GM21737 (cell line): Measurements from ENCODE around the gene EZH1.
"Not testable (repeated sequence)": the region's sequence is repeated elsewhere in the genome, so short reads cannot be mapped to it uniquely, and the experiment has no call there.

Experiments
- ATAC-seq: cut with Tn5 transposase; IDR thresholded peaks from one replicate; pipeline ENCODE4 v1.9.1; 2021; ENCODE audit warnings: mild to moderate bottlenecking, moderate library complexity; ENCODE audit not compliant: unreplicated experiment

Gene EZH1

DNA sequence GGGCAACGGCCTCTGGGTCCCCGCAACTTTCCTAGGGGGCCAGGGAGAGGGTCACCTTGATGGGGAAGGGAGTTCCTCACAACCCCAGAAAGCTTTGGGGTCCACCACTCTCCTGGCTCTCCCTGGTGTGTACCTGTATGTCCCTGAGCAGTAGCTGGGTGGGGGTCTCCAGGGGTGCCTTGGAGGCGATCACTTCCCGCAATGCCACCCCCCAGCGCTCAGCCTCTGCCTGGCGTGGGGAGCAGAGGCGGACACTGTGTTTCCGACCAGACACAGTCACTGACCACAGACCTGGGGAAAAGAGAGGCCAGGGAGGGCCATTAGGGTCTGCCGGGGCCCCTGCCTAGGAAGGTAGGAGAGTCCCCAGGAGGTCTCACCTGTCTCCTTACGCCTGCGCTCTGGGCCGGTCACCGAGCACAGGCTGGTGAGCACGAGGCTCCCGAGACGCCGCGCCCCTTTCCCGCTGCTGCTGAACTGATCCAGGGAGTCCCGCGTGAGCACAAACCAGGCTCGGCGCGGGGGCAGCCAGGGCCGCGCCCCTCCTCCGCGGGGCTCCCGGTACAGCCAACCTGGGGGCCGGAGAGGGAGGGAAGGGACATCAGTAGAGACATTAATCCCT, 71.5 kb downstream of the EZH1 start:
- ATAC-seq: no peak

DNA sequence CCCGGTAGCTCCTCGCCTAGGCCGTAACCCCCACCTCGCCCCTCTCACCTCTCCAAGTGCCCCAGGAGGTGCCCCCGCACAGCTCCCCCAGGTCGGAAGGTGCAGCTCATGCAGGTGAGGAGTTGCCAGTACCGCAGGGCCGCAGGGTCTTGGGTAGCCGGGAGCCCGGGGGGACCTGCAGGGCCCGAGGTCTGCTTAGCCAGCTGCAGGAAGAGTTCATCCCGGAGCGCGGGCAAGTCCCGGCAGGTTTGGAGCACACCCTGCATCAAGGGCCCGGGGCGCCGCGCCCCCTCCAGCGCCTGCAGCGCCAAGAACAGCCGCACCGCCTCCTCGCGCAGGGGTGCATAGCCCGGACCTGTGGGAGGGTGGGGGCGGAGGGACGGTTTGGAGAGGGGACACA, 72.8 kb downstream of the EZH1 start:
- no peak for ATAC-seq

DNA sequence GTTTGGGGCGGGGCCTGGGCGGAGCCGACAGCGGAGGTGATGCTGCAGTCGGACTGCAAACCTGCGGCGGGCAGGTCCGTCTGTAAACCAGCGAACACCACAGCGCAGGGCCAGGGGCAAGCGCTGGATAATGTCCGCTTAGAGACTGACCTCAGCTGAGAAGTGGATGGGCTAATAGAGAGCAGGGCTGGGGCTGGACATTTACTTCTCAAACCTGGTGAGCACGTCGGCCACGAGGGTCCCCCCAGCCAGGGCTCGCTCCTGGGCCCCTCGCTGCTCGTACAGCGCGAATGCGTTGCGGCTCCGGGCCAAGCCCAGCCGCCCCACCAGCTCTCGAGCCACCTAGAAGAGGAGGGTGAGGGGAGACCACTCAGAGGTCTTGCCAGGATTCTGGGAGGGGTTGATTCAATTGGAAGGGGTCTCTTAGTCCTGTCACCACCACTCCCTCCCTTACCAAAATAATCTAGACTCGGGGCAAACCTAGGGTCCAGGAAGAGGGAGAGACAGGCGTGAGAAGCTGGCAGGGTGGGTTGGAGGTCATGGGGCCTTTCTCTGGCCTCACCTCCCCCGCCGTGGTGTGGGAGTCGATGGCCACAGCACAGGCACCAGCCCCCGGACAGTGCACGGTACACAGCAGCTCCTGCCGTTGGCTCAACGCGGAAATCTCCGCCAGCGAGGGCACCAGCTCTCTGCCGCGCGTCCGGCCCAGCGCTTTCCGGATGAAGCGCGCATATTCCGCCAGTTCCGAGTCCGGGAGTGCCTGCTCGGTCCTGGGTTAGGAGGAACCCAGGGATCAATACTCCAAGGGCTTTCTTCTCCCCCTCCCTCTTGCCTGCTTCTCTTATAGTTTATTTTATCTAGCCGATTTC, 73.8 kb downstream of the EZH1 start:
- no peak for ATAC-seq

DNA sequence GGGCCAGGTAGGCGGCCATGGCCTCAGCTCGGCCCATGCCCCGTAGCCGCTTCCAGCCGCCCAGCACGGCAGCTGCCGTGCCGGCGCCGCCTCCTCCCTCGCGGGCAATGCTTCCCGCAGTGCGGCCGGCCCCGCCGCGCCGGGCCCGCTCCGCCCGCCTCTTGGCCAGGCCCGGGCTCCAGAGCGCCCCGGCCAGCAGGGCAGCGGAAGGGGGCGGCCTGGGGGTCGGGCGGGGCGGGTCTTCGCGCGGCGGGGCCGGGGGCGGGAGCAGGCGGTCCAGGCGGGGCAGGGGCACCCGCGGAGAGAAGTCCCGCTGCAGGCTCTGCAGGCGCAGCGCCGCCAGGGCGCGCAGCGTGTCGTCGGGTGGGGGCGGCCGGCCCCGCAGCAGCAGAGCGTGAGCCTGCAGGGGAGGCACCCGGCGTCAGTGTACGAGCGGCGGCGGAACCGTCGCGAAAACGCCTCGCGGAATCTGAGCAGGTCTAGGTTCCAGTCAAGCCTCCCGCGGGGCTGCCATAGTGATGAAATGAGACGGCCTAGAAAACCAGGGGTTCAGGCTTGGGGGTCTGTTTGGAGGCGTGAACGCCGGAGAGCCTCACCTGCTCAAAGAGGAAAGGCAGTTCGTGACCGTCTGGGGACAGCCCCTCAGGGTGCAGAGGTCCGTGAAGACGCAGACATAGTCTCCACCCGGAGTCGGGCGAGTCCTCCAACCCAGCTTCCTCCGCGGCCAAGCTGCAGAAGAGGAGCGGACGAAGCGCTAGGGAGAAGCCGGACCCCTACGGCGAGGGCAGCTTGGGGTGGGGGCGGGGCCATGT, 74.7 kb downstream of the EZH1 start:
- no peak for ATAC-seq

DNA sequence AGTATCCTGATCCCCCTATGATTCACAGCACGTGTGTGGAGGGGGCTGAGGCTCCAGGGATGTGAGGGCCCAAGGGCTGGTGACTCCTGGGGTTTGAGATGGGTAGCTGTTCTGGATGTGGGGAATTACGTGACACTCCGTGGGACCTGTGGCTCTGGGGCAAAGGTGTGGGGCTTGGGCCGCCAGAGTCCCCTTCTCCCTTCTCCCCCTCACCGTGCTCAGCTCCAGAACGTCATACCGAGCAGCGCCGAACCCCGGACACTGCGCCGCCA, 75.2 kb downstream of the EZH1 start:
- no peak for ATAC-seq

DNA sequence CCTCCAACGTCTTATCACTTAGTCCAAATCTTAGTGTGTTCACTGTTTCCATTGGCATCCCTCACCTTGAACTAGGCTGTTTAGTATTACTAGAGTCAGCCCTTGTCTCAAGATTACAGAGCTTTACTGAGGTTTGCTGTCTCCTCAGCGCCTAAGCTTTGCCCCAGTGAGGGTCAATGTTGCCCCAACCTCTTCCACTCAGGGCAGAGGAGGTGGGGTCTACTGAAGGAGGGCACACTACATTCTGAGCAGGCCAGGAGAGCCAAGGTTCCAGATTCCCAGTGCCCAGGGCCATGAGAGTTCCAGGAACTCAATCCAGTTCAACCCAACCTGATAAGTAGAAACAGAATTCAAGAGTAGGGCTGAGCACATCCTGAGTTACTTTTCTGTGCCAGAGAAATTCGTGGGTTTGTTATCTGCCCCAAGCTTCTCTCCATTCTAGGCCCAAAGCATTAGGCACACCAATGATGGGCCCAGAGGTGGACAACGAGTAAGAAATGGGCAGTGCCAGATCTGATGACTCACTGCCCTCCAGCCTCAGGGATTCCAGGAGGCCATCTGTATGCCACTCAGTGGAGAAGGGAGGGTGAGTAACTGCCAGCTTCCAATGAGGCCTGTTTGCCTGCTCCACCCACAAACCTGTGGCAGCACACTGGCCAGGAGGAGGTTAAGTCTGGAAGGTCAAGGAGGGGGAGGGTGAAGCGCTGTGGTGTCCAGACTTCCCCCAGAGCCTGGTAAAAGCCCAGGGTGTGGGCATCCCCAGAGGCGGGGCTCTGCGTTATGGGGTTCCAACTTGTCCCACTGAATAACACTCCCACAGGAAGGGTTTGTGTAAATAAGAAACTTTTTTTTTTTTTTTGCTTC, 77.5 kb downstream of the EZH1 start:
- ATAC-seq: no peak

DNA sequence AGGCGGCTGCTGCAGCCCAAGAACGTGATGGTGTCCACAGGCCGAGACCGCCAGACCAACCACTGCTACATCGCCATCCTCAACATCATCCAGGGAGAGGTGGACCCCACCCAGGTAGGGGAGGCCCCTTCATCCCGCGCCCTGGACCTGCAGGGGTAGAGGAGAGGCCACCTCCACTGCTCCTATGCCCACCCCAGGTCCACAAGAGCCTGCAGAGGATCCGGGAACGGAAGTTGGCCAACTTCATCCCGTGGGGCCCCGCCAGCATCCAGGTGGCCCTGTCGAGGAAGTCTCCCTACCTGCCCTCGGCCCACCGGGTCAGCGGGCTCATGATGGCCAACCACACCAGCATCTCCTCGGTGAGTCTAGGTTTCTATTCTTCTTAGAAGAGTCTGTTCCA, 78.7 kb downstream of the EZH1 start:
- not testable (repeated sequence) for ATAC-seq

DNA sequence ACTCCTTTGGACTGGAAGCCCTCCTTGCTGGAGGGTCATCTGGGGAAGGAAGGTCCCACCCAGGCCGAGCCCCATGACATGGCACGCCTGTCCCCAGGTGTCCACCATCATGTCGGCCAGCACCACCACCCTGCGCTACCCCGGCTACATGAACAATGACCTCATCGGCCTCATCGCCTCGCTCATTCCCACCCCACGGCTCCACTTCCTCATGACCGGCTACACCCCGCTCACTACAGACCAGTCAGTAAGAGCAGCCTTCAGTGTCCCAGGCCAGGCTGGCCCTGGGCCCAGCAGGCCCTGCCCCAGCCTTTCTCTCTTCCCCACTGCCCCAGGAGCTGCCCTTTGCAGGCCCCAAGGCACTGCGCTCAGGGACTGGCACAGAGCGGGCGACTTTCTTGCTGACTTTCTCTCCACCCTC, 79.2 kb downstream of the EZH1 start:
- no peak for ATAC-seq

DNA sequence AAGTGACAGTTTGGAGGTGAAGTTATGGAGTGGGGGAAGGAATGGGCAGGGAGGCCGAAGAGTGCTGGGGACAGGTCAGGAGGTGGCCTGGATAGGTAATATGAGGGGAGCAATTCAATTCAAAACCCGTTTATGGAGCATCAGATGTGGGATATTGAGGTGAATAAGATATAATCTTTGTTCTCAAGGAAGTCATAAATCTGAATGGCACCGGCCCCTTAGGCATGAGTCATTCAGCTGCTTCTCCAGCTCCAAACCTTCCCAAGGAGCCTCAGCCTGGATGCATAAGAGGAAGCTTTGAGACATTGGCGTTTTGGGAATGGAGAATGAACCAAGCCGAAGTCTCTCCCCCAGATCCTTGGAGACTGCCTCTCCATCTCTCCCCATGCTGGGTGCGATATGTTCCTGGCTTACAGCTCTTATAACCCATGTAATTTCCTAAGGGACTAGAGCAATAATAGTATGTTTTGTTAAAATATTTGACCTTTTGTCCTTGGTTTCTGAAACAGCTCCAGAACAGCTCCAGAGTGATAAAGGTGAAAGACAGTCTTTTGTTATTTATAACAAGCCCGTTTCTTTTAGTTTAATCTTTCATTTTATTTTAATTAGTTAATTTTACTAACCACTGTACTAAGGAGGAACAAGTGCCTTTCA, 84.0 kb downstream of the EZH1 start:
- ATAC-seq: no peak

DNA sequence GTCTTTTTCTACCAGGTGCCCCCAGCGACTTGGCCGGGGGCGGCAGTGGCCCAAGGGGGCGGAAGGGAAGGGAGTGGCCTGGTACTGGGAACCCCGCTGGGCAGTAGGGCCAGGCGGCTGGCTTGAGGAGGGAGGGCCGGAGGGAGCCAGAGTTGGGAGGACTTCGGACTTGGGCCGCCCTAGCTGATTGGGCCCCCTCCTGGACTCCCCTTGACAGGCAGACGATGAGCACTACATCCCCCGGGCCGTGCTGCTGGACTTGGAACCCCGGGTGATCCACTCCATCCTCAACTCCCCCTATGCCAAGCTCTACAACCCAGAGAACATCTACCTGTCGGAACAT, 84.9 kb downstream of the EZH1 start:
- ATAC-seq: not testable (repeated sequence)

DNA sequence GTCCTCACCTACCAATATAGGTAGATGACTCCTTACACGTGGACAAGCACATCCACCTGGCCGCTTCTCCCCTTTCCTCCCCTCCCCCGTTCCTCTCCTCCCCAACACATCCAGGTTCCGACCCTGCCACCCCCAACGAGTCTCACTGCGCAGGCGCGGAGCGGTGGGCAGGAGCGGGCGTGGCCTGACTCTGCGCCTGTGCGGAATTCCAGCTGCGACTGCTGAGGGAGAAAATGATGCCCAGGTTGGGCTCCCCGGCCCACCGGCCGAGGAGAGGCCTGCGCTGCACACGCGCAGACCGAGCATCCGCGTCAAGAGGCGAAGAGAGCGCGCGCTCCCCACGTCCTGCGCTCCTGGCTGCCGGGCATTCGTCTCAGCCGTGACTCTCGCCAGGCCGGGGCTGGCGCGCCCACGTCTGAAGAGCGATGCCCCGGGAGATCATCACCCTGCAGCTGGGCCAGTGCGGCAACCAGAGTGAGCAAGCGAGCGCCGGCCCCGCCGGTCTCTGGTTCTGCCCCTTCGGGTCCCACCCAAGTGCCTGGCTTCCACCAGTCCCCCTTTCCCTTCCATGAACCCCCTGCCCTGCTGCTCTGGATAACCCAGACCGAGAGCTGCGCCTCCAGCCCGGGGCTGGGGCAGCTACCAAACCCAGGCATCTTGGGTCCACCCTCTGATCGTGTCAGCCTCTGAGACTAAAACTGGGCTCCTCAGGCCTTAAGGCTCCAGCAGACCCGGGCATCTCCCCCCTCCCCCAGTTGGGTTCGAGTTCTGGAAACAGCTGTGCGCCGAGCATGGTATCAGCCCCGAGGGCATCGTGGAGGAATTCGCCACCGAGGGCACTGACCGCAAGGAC, 85.5 kb downstream of the EZH1 start, which contains the start of gene TUBG2:
TUBG2 (plus strand) TSS at position 206 of the 853 bp plus-strand sequence; CDS start at position 426, 220 bp downstream.
- no peak for ATAC-seq

DNA sequence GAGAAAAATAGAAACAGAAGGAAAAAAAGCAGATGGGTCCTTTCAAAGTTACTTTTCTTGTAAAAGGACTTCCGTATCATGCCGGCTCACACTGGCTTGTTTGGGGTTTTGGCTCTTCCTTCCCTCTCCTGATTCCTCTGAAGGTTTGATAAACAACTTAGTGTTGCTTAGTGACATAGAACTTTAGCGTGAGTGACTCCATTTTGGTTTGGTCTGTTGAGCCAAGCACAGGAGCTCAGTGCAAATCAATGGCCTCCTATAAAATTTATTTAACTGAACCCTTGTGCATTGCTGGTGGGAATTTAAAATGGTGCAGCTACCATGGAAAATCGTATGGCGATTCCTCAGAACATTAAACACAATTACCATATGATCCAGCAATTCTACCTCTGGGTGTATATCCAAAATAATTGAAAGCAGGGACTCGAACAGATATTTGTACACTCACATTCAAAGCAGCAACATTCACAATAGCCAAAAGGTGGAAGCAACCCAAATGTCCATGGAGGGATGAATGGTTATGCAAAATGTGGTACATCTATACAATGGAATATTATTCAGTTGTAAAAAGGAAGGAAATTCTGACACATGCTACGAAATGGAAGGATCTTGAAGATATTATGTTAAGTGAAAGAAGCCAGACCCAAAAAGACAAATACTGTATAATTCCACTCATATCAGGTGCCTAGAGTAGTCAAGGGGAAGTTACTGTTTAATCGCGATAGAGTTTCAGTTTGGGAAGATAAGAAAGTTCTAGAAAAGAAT, 86.8 kb downstream of the EZH1 start:
- no peak for ATAC-seq

DNA sequence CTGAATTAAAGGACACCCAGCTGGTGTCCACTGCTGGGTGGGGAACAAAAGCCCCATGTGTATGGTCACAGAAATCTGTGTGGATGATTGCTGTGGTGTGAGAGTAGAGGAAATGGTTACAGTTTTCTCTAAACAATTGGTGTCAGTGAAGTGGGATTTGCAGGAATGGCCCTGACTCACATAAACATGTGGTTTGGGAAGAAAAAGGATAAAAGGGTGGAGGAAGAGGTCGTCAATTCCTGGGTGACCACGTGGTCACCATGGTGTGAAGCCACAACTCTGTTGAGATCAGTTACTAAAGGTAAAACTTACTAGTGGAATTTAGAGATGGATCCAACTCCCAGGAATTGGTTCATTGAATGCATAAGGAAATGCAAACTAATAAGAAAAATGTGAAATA, 89.3 kb downstream of the EZH1 start:
- ATAC-seq: no peak

DNA sequence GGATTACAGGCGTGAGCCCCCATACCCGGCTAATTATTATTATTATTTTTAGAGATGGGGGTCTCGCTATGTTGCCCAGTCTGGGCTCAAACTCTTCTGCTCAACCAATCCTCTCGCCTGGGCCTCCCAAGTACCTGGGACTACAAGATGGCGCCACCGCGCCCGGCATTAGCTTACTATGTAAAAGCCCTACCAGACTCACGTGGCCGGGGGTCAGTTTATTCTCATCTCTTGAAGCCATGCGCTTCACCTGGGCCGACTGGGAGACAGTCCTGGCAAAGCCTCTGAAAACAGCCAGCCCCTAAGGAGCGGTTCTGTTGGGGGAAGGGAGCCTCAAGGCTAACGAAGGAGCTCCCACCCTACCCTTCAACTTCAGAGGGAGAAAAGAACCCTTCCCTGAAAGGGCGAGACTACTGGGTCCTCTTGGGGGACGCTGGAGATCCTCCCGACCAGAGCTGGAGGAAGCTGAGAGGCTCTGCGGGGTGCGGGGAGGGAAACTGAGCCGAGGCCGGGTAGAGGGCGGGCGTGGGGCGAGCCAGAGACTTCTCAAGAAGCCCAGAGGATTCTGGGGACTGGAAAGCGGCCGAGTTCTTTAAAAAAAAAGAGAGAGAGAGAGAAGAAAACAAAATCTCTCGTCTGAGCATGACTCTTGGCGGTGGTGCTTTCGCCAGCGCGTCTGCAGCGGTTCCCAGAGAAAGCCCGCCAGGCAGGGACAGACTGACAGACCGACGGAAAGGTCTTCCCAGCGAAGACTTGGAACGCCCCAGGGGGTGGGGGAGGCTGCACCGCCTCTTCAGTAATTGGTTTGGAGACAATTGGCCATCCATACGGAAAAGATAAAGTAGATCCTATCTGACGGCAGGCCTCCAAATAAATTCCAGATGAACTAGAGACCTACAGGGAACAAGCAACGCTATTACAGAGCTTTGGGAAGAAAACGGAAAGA, 91.4 kb downstream of the EZH1 start:
- no peak for ATAC-seq

DNA sequence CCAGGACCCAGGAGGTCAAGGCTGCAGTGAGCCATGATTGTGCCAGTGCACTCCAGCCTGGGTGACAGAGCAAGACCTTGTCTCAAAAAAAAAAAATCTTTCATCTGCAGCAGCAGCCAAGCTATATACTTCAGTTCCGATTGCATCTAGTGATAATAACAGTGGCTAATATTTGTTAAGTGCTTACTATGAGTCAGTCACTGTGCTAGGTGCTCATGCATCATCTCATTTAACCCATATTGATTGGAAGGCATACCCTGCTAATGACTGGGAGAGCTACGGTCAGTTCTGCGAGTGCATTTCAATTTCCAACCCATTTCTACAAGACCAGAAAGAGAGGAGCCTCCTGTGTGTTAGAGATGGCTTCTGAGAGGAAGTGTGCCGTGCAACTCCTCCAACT, 93.4 kb downstream of the EZH1 start:
- no peak for ATAC-seq
